Breast epithelium (tissue), 4 donors: ENCODE results near the gene MAP4K4. TPM values are rescaled to one million over a fixed set of nuclear protein-coding genes. Genes with fewer than 3 reads are reported as not detected.

Source experiments
- DNase-seq, 2 donors: peaks; one replicate each; pipeline ENCODE4 v3.0.0-alpha.2; 2019; ENCODE audit warnings: low spot score in 2 of 2
- H3K27ac ChIP-seq, 2 donors: fragments of 200-600 bp; sonication (generic) in 1 of 2; one replicate each; pipeline ENCODE4 v1.5.1; 2016 to 2019; ENCODE audit warnings: mild to moderate bottlenecking in 1 of 2
- H3K27me3 ChIP-seq, 2 donors: fragments of 200-600 bp; sonication (generic) in 1 of 2; one replicate each; pipeline versions ENCODE4 v1.5.1 to v1.6.0; 2017 to 2019; ENCODE audit warnings: control low read depth in 1 of 2, mild to moderate bottlenecking in 1 of 2
- H3K36me3 ChIP-seq: fragments of 200-600 bp; one replicate; pipeline ENCODE4 v1.5.1; 2019
- H3K4me1 ChIP-seq, 2 donors: fragments of 200-600 bp; sonication (generic); one replicate each; pipeline ENCODE4 v1.5.1; 2016 to 2019; ENCODE audit warnings: control low read depth in 1 of 2
- H3K4me3 ChIP-seq, 3 donors: fragments of 200-600 bp; sonication (generic); 1 replicate in 2 of 3; 2 replicates in 1 of 3; pipeline ENCODE4 v1.5.1; 2016 to 2019; ENCODE audit warnings: mild to moderate bottlenecking in 3 of 3, moderate library complexity in 2 of 3
- H3K9me3 ChIP-seq, 2 donors: fragments of 200-600 bp; sonication (generic) in 1 of 2; one replicate each; pipeline ENCODE4 v1.5.1; 2016 to 2019; ENCODE audit warnings: control low read depth in 1 of 2
- POLR2A ChIP-seq: fragments of 450-650 bp; IDR thresholded peaks from one replicate; pipeline ENCODE4 v1.6.1; 2016; ENCODE audit warnings: antibody characterized with exemption, mild to moderate bottlenecking, moderate library complexity
- POLR2AphosphoS5 ChIP-seq, 3 donors: sonication (generic); formaldehyde crosslinking; IDR thresholded peaks; one replicate each; pipeline ENCODE4 v1.6.1; 2017; ENCODE audit warnings: antibody characterized with exemption in 3 of 3
- intact Hi-C: fragments of 100-400 bp; cut with DNase I; formaldehyde crosslinking; loops from one replicate; pipeline ENCODE4 v1.15.1; 2023; ENCODE audit warnings: low total_unique reads
- total RNA-seq, 3 donors: library from RNA; depleted of rRNA; stranded (reverse); fragments of >200 nt; gene quantifications; one replicate each; pipeline ENCODE4 v1.1.0, GENCODE V29; 2016
- TF ChIP-seq, protein P1 (sequence below), 3 donors: fragments of 450-650 bp; IDR thresholded peaks; one replicate each; pipeline ENCODE4 v1.5.1; 2016 to 2017; ENCODE audit warnings: antibody characterized with exemption in 3 of 3, mild to moderate bottlenecking in 3 of 3, moderate library complexity in 3 of 3

Gene MAP4K4
- total RNA-seq, 3 donors from 2014 or later = 62.1 to 89.1 (median 74.7) TPM

DNA sequence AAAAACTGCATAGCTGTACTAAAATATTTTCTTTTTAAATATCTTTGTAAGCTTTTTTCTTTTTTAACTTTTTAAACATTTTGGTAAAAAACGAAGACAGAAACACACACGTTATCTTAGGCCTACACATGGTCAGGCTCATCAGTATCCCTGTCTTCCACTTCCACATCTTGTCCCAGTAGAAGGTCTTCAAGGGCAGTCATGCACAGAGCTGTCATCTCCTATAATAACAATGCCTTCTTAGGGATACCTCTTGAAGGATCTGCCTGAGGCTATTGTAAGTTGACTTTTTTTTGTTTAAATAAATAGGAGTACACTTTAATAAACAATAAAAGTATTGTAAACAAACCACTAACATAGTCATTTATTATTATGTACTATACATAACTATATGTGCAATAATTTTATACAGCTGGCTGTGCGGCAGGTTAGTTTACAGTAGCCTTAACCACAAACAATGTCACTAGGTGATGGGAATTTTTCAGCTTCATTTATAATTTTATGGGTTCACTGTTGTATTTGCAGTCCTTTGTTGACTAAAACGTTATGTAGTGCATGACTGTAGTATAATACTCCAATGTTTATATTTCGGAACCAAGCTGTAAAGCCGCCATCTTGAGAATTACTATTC, 124.4 kb downstream of the MAP4K4 start:
- intact Hi-C loops = no loop called here
- no peak for TF ChIP-seq POLR2A
- H3K9me3 ChIP-seq = no peaks in the 10 kb centered on the region
- H3K27me3 ChIP-seq = no peaks in the 10 kb centered on the region
- H3K4me1 ChIP-seq = peaks cover 0 to 5% of the 10 kb centered on the region in 2 donors
- H3K36me3 ChIP-seq = no peaks in the 10 kb centered on the region
- DNase-seq = no peak
- H3K27ac ChIP-seq = no peak overlapping the region
- no peak overlapping the region for H3K4me3 ChIP-seq

DNA sequence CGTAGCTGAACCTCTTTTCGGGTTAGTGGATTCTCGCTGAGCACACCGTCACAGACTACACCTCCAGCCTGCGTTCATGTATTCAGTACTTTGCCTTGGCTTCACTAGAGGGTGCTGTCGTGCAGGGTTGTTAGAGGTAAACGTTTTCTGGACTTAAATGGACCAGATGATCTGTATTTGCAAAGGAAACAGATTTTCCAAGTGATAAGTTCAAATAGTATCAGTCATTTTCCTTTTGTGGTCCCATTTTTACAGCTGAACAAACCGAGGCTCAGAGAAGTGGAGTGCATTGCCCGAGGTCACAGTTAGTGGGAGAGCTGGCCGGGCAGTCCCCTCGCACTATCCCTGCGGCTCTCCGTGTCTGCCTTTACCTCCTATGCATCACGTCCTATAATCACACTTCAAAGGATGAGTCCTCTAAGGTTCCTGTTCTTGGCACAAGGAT, 125.9 kb downstream of the MAP4K4 start:
- intact Hi-C loops = no loop called here
- DNase-seq = peak in 1 of 2 donors; percentile 57

DNA sequence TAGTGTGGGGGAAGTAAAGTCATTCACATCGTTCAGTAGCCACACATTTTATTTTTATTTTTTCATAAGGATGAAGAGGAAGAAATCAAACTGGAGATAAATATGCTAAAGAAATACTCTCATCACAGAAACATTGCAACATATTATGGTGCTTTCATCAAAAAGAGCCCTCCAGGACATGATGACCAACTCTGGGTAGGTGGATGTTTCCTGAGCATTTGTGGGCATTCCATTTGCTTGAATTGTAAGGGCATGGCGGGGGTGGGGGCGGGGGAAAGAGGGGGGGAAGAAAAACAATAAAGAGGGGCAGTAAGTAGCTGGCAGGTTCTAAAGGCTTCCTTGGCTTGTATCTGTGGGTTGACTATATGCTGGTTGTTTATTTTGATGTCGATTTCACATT, 126.4 kb downstream of the MAP4K4 start:
- intact Hi-C loops = no loop called here
- no peaks in the 10 kb centered on the region for H3K9me3 ChIP-seq

More for the DNA sequence above, 125.9 kb downstream of the MAP4K4 start:
- Histone ChIP-seq H3K27me3 (no peaks in the 10 kb centered on the region), H3K36me3 (no peaks in the 10 kb centered on the region), H3K4me3 (no peak overlapping the region), H3K9me3 (no peaks in the 10 kb centered on the region), H3K27ac (peak overlapping the region; percentile 27 to 37), H3K4me1 (peaks cover 0 to 5% of the 10 kb centered on the region in 2 donors)
- TF ChIP-seq POLR2AphosphoS5 (IDR thresholded peaks at IDR 0.05) (peak in 1 of 3 donors; percentile 48), POLR2A (no peak)
- TF ChIP-seq, protein P1, sequence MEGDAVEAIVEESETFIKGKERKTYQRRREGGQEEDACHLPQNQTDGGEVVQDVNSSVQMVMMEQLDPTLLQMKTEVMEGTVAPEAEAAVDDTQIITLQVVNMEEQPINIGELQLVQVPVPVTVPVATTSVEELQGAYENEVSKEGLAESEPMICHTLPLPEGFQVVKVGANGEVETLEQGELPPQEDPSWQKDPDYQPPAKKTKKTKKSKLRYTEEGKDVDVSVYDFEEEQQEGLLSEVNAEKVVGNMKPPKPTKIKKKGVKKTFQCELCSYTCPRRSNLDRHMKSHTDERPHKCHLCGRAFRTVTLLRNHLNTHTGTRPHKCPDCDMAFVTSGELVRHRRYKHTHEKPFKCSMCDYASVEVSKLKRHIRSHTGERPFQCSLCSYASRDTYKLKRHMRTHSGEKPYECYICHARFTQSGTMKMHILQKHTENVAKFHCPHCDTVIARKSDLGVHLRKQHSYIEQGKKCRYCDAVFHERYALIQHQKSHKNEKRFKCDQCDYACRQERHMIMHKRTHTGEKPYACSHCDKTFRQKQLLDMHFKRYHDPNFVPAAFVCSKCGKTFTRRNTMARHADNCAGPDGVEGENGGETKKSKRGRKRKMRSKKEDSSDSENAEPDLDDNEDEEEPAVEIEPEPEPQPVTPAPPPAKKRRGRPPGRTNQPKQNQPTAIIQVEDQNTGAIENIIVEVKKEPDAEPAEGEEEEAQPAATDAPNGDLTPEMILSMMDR (IDR thresholded peaks at IDR 0.05) = peak in 2 of 3 donors; percentile 44 to 58

DNA sequence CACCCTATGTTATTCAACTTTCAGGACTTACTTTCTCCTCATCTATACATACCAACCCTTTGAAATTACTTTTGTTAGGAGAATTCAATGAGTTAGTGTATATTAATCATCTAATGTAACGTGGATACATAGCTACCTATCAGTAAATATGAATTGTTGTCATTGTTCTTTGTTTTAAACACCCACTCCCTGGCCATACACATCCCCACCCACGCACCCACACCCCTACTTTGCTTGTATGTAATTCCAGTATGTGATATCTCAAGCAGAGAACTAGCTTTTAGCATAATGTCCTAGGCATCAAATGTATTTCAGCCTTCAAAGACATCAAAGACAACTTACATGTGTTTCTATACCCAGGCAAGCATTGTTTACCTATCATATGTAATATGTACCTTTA, 129.2 kb downstream of the MAP4K4 start:
- H3K4me1 ChIP-seq = peaks cover 0 to 5% of the 10 kb centered on the region in 2 donors
- H3K4me3 ChIP-seq = no peak overlapping the region
- no peaks in the 10 kb centered on the region for H3K9me3 ChIP-seq
- no peaks in the 10 kb centered on the region for H3K27me3 ChIP-seq
- DNase-seq = no peak
- H3K27ac ChIP-seq = no peak overlapping the region
- TF ChIP-seq POLR2A = no peak
- TF ChIP-seq POLR2AphosphoS5 (IDR thresholded peaks at IDR 0.05) = no peak
- TF ChIP-seq, protein P1 (IDR thresholded peaks at IDR 0.05) = no peak
- no peaks in the 10 kb centered on the region for H3K36me3 ChIP-seq
- intact Hi-C loops = no loop called here

More for the DNA sequence above, 126.4 kb downstream of the MAP4K4 start:
- Histone ChIP-seq H3K27me3 (no peaks in the 10 kb centered on the region), H3K27ac (no peak overlapping the region), H3K36me3 (no peaks in the 10 kb centered on the region), H3K4me3 (no peak overlapping the region), H3K4me1 (peaks cover 0 to 5% of the 10 kb centered on the region in 2 donors)
- TF ChIP-seq, protein P1 (IDR thresholded peaks at IDR 0.05) = no peak
- no peak for TF ChIP-seq POLR2A
- TF ChIP-seq POLR2AphosphoS5 (IDR thresholded peaks at IDR 0.05) = no peak
- no peak for DNase-seq

DNA sequence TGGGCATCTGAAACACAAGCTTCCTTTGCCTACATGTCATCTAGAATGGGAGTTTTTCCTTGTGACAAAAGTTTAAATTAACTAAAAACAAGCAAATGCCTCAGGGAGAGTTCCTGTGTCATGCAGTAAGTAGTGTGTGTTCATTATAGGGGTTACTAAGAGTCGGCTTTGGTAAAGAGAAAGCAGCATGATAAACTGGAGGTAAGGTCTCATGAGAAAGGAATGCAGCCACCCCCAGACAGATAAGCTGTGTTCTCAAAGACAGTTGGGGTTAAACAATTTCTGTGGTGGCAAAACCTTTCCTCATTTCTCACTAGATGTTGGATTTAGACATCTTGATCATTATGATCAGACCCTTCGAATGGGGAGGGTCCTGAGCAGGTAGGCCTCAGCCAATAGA, 129.7 kb downstream of the MAP4K4 start:
- no peak overlapping the region for H3K4me3 ChIP-seq
- H3K27me3 ChIP-seq = no peaks in the 10 kb centered on the region
- TF ChIP-seq POLR2A (no peak), POLR2AphosphoS5 (IDR thresholded peaks at IDR 0.05) (no peak)
- TF ChIP-seq, protein P1 (IDR thresholded peaks at IDR 0.05) = no peak
- intact Hi-C loops = no loop called here
- no peak for DNase-seq
- H3K4me1 ChIP-seq = peaks cover 0 to 5% of the 10 kb centered on the region in 2 donors
- H3K36me3 ChIP-seq = no peaks in the 10 kb centered on the region
- no peaks in the 10 kb centered on the region for H3K9me3 ChIP-seq
- peak overlapping the region in 1 of 2 donors; percentile 26 for H3K27ac ChIP-seq
